GM08714 (cell line): Measurements from ENCODE around the gene MAGI1.

Source experiments
- H3K4me3 ChIP-seq: fragments of 200-500 bp; sonication (Bioruptor generic); 2 replicates; pipeline ENCODE4 v1.5.1; 2014; ENCODE audit warnings: mild to moderate bottlenecking, low read length, inconsistent platforms
- ZNF274 ChIP-seq: IDR thresholded peaks from 2 replicates; pipeline ENCODE4 v1.6.1; 2012; ENCODE audit warnings: mild to moderate bottlenecking, low read depth, low read length

Gene MAGI1

GRCh38 chr3:65356331-65357248 is 682.1 kb downstream of the MAGI1 start:
- TF ChIP-seq ZNF274: no peak
- H3K4me3 ChIP-seq: no peak overlapping the region

- no peak overlapping the region for H3K4me3 ChIP-seq
- no peak for TF ChIP-seq ZNF274
Measured at GRCh38 chr3:65354880-65355279, 683.8 kb downstream of the MAGI1 start.

- TF ChIP-seq ZNF274: no peak
- no peak overlapping the region for H3K4me3 ChIP-seq
Measured at GRCh38 chr3:65352951-65353350, 685.8 kb downstream of the MAGI1 start.

GRCh38 chr3:65351753-65352152 is 687.0 kb downstream of the MAGI1 start:
- H3K4me3 ChIP-seq: no peak overlapping the region
- no peak for TF ChIP-seq ZNF274

GRCh38 chr3:65350801-65351476 is 687.8 kb downstream of the MAGI1 start:
- TF ChIP-seq ZNF274: no peak

GRCh38 chr3:65348398-65348995 is 690.2 kb downstream of the MAGI1 start:
- no peak overlapping the region for H3K4me3 ChIP-seq
- TF ChIP-seq ZNF274: no peak

More at GRCh38 chr3:65350801-65351476, 687.8 kb downstream of the MAGI1 start:
- H3K4me3 ChIP-seq: no peak overlapping the region

- no peak for TF ChIP-seq ZNF274
- H3K4me3 ChIP-seq: no peak overlapping the region
Measured at GRCh38 chr3:65347166-65347565, 691.6 kb downstream of the MAGI1 start.

GRCh38 chr3:65344846-65345245 is 693.9 kb downstream of the MAGI1 start:
- H3K4me3 ChIP-seq: no peak overlapping the region
- TF ChIP-seq ZNF274: no peak

- TF ChIP-seq ZNF274: no peak
- H3K4me3 ChIP-seq: no peak overlapping the region
Measured at GRCh38 chr3:65344444-65344843, 694.3 kb downstream of the MAGI1 start.

GRCh38 chr3:65343736-65344135 is 695.0 kb downstream of the MAGI1 start:
- H3K4me3 ChIP-seq: no peak overlapping the region
- no peak for TF ChIP-seq ZNF274

GRCh38 chr3:65343026-65343425 is 695.7 kb downstream of the MAGI1 start:
- no peak overlapping the region for H3K4me3 ChIP-seq
- TF ChIP-seq ZNF274: no peak

- no peak overlapping the region for H3K4me3 ChIP-seq
- TF ChIP-seq ZNF274: no peak
Measured at GRCh38 chr3:65342084-65342683, 696.5 kb downstream of the MAGI1 start.

GRCh38 chr3:65339192-65339740 is 699.5 kb downstream of the MAGI1 start:
- TF ChIP-seq ZNF274: no peak
- no peak overlapping the region for H3K4me3 ChIP-seq

GRCh38 chr3:65338571-65338970 is 700.1 kb downstream of the MAGI1 start:
- TF ChIP-seq ZNF274: no peak
- no peak overlapping the region for H3K4me3 ChIP-seq
